T-cell (primary cell): ENCODE measurements around the gene ITPR1. TPM values are rescaled to one million over a fixed set of nuclear protein-coding genes. Genes with fewer than 3 reads are reported as not detected.
A peak's percentile ranks its signal among the peaks of the same experiment; 100 is the strongest.

Experiments
- ATAC-seq, 4 experiments: fragments of 200-7000 bp in 3 of 4; fragments of 150-1000 bp in 1 of 4; cut with Tn5 transposase; replicated peaks in 1 of 4; 1 replicate in 3 of 4; 2 replicates in 1 of 4; pipeline ENCODE4 v1.10.0; 2021; ENCODE audit warnings: moderate library complexity in 3 of 4, mild to moderate bottlenecking in 2 of 4, moderate number of reproducible peaks in 1 of 4
- CTCF ChIA-PET, 2 donors: fragments of 300-600 bp; sonication (Branson Sonifier 250); formaldehyde crosslinking; loops; one replicate each; lab custom pipeline; 2022; ENCODE audit warnings: antibody characterized with exemption in 2 of 2; lab: Charles Lee
- POLR2A ChIA-PET, 2 donors: fragments of 300-600 bp; sonication (Branson Sonifier 250); formaldehyde crosslinking; loops; one replicate each; lab custom pipeline; 2022; ENCODE audit warnings: antibody characterized with exemption in 2 of 2; lab: Charles Lee
- DNase-seq, 35 experiments: peaks; one replicate each; pipeline versions ENCODE4 v3.0.0 to v3.0.0-alpha.2; 2013 to 2023
- H3K27ac ChIP-seq: one replicate; pipeline ENCODE4 v1.5.1; 2013; ENCODE audit warnings: low read length
- H3K27me3 ChIP-seq, 2 experiments: replicated peaks in 1 of 2; 1 replicate in 1 of 2; 2 replicates in 1 of 2; pipeline versions ENCODE4 v1.6.1 to v1.7.0; 2013; ENCODE audit warnings: low read length in 1 of 2, mixed read lengths in 1 of 2; ENCODE audit not compliant: control insufficient read depth in 2 of 2, insufficient read depth in 2 of 2; ENCODE audit errors: extremely low read depth in 1 of 2
- H3K36me3 ChIP-seq, 2 donors: 1 replicate in 1 of 2; 2 replicates in 1 of 2; pipeline versions ENCODE4 v1.6.1 to v1.7.0; 2013; ENCODE audit warnings: low read length in 1 of 2; ENCODE audit not compliant: control insufficient read depth in 2 of 2, insufficient read depth in 1 of 2; ENCODE audit errors: extremely low read depth in 1 of 2
- H3K4me1 ChIP-seq, 2 experiments: 1 replicate in 1 of 2; 2 replicates in 1 of 2; pipeline versions ENCODE4 v1.6.1 to v1.7.0; 2013; ENCODE audit warnings: low read length in 2 of 2, mixed read lengths in 1 of 2; ENCODE audit not compliant: insufficient read depth in 2 of 2, control insufficient read depth in 1 of 2; ENCODE audit errors: extremely low read depth in 1 of 2
- H3K4me3 ChIP-seq, 2 donors: 1 replicate in 1 of 2; 2 replicates in 1 of 2; pipeline versions ENCODE4 v1.5.1 to v1.7.0; 2013; ENCODE audit warnings: mild to moderate bottlenecking in 2 of 2, low read length in 1 of 2, moderate library complexity in 1 of 2; ENCODE audit not compliant: control insufficient read depth in 1 of 2; ENCODE audit errors: extremely low read depth in 1 of 2
- H3K9me3 ChIP-seq: 2 replicates; pipeline ENCODE4 v1.7.0; 2013
- H3K27ac Mint-ChIP-seq, 2 donors: one replicate each; pipeline ENCODE4 v1.8.0; 2020 to 2021; ENCODE audit warnings: mild to moderate bottlenecking in 2 of 2, mixed read lengths in 2 of 2
- H3K27me3 Mint-ChIP-seq, 2 donors: one replicate each; pipeline ENCODE4 v1.8.0; 2021 to 2022; ENCODE audit warnings: mixed read lengths in 2 of 2
- H3K36me3 Mint-ChIP-seq: one replicate; pipeline ENCODE4 v1.8.0; 2021; ENCODE audit warnings: mixed read lengths
- H3K4me1 Mint-ChIP-seq, 3 donors: one replicate each; pipeline ENCODE4 v1.8.0; 2020 to 2022; ENCODE audit warnings: mixed read lengths in 3 of 3, mild to moderate bottlenecking in 1 of 3
- H3K4me3 Mint-ChIP-seq, 3 donors: one replicate each; pipeline ENCODE4 v1.8.0; 2020 to 2022; ENCODE audit warnings: mild to moderate bottlenecking in 3 of 3, mixed read lengths in 3 of 3, moderate library complexity in 3 of 3
- H3K9me3 Mint-ChIP-seq, 3 donors: one replicate each; pipeline ENCODE4 v1.8.0; 2020 to 2022; ENCODE audit warnings: mixed read lengths in 3 of 3
- WGBS: methylation state at CpG from one replicate; pipeline ENCODE4 v1.1.5; 2013; ENCODE audit warnings: missing lambda C conversion rate; ENCODE audit not compliant: insufficient coverage; 5-methylcytosine and 5-hydroxymethylcytosine counted together
- total RNA-seq, 35 experiments: library from RNA in 6 of 35; stranded (reverse) in 6 of 35; fragments of 120-200 nt in 1 of 35; gene quantifications; one replicate each; pipeline versions ENCODE4 v1.2.1 to v1.2.4 and lab custom pipeline; 2013 to 2026

The ITPR1 gene
- total RNA-seq, 5 donors from 2014 or later (not counting 1 experiment from before 2014, with no cell fraction given), result 53.8 to 105 (median 73.1) TPM

DNA sequence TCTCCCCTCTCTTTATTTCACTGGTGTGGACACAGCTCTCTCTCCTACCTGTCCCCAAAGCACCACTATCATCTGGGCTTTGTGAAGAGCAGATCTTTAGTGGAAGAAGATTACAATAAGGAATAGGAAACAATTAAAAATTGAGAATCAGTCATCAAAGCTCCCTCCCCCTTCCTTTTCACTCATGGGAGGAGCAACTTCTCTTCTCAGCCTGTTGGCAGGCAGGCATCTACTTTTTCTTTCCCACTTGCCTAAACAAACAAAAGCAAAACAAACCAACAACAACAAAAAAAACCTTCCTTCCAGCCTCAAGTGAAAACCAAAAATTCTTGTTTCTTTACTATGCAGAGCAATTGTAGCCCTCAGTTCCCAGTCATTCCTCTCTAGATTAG lies 360.6 kb downstream of the ITPR1 start:
- DNase-seq, result no peak
- H3K36me3 ChIP-seq, result no peaks in the 10 kb centered on the region
- Mint-ChIP-seq H3K27me3 (no peaks in the 10 kb centered on the region), H3K9me3 (no peaks in the 10 kb centered on the region), H3K36me3 (peaks cover 11% of the 10 kb centered on the region), H3K4me3 (peak overlapping the region in 1 of 3 donors; percentile 5), H3K27ac (peak overlapping the region; percentile 68 to 83), H3K4me1 (peaks cover 60 to 70% (median 67%) of the 10 kb centered on the region in 3 donors)
- no peaks in the 10 kb centered on the region for H3K27me3 ChIP-seq
- H3K27ac ChIP-seq, result no peak overlapping the region
- no peaks in the 10 kb centered on the region for H3K9me3 ChIP-seq
- peaks cover 16 to 23% of the 10 kb centered on the region in 2 experiments for H3K4me1 ChIP-seq
- H3K4me3 ChIP-seq, result no peak overlapping the region
- POLR2A ChIA-PET, result no interaction called here
- CTCF ChIA-PET, result interaction anchor here in 1 of 2 donors (0.6 kb wide), 1 partner anchor 133 kb away, joined by 7 read pairs; no protein-coding TSS in a partner anchor
- ATAC-seq, result no peak

DNA sequence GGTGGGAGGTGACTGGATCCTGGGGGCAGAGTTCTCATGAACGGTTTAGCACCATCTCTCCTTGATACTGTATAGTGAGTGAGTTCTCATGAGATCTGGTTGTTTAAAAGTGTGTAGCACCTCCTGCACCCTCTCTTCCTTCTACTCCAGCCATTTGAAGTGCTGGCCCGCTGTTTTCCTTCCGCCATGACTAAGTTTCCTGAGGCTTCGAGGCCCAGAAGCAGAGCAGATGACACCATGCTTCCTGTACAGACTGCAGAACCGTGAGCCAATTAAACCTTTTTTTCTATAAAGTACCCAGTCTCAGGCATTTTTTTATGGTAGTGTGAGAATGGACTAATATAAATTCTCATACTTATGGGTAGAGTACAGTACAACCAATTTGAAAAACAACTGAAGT lies 362.5 kb downstream of the ITPR1 start:
- H3K4me3 Mint-ChIP-seq, result no peak overlapping the region
- no peaks in the 10 kb centered on the region for H3K27me3 Mint-ChIP-seq
- H3K27ac Mint-ChIP-seq, result peak overlapping the region; percentile 50 to 90
- peaks cover 41 to 51% (median 48%) of the 10 kb centered on the region in 3 donors for H3K4me1 Mint-ChIP-seq
- no peak for DNase-seq
- Histone ChIP-seq H3K4me3 (no peak overlapping the region), H3K27ac (no peak overlapping the region), H3K4me1 (peaks cover 9% of the 10 kb centered on the region in 2 experiments), H3K27me3 (no peaks in the 10 kb centered on the region), H3K9me3 (peaks cover 3% of the 10 kb centered on the region), H3K36me3 (no peaks in the 10 kb centered on the region)
- no CpG with 5 or more reads among the region's 5 CpGs for WGBS
- no peak for ATAC-seq
- H3K36me3 Mint-ChIP-seq, result peaks cover 13% of the 10 kb centered on the region
- CTCF ChIA-PET, result interaction anchor here in 1 of 2 donors (0.6 kb wide), 1 partner anchor 182 kb away, joined by 3 read pairs; no protein-coding TSS in a partner anchor
- peaks cover 0 to 4% (median 3%) of the 10 kb centered on the region in 3 donors for H3K9me3 Mint-ChIP-seq
- POLR2A ChIA-PET, result no interaction called here

DNA sequence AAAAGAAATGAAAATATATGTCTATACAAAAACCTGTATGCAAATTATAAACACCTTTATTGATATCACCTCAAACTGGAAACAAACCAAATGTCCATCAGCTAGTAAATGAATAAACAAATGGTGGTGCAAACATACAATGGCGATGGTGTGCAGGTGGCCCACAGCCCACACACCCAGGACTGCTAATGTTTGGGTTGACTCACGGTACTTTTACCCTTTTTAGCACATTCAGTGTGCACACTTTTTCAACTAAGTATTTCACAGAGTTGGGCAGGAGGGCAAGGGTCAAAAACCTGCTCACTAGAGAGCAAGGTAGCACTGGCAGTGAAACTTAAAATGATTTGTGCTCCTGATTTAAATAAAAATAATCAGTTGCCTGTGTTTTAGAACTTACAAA lies 363.0 kb downstream of the ITPR1 start:
- Histone ChIP-seq H3K36me3 (no peaks in the 10 kb centered on the region), H3K9me3 (peaks cover 5% of the 10 kb centered on the region), H3K27me3 (no peaks in the 10 kb centered on the region), H3K4me3 (no peak overlapping the region), H3K27ac (no peak overlapping the region), H3K4me1 (peaks cover 4 to 8% of the 10 kb centered on the region in 2 experiments)
- Mint-ChIP-seq H3K9me3 (peaks cover 0 to 5% (median 5%) of the 10 kb centered on the region in 3 donors), H3K27ac (peak overlapping the region in 1 of 2 donors; percentile 90), H3K27me3 (no peaks in the 10 kb centered on the region), H3K4me1 (peaks cover 36 to 46% (median 43%) of the 10 kb centered on the region in 3 donors), H3K36me3 (peaks cover 15% of the 10 kb centered on the region), H3K4me3 (no peak overlapping the region)
- ChIA-PET POLR2A (no interaction called here), CTCF (no interaction called here)
- WGBS, result 50% methylated on average over 2 of the region's 2 CpGs
- DNase-seq (no peak), ATAC-seq (no peak)

DNA sequence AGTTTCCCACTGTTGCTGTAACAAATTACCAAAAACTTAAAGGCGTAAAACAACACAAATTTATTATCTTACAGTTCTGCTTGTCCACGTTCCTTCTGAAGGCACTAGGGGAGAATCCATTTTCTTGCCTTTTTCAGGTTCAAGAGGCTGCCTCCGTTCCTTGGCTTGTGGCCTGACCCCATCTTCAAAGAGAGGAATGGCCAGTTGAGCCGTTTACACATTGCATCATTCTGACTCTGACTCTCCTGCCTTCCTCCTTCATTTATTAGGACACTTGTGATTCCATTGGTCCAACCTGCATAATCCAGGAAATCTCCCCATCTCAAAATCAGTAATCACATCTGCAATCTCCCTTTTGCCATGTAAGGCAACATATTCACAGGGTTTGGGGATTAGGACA lies 363.4 kb downstream of the ITPR1 start:
- CTCF ChIA-PET, result no interaction called here
- POLR2A ChIA-PET, result no interaction called here
- DNase-seq (no peak), ATAC-seq (no peak)
- H3K9me3 ChIP-seq, result peaks cover 6% of the 10 kb centered on the region
- Mint-ChIP-seq H3K36me3 (peaks cover 18% of the 10 kb centered on the region), H3K9me3 (peaks cover 0 to 8% (median 8%) of the 10 kb centered on the region in 3 donors), H3K27me3 (no peaks in the 10 kb centered on the region), H3K4me1 (peaks cover 32 to 42% (median 39%) of the 10 kb centered on the region in 3 donors), H3K27ac (no peak overlapping the region), H3K4me3 (no peak overlapping the region)
- no peak overlapping the region for H3K27ac ChIP-seq
- H3K4me3 ChIP-seq, result no peak overlapping the region
- H3K36me3 ChIP-seq, result no peaks in the 10 kb centered on the region
- WGBS, result 92% methylated on average over 4 of the region's 4 CpGs
- H3K27me3 ChIP-seq, result no peaks in the 10 kb centered on the region
- peaks cover 0 to 5% of the 10 kb centered on the region in 2 experiments for H3K4me1 ChIP-seq

DNA sequence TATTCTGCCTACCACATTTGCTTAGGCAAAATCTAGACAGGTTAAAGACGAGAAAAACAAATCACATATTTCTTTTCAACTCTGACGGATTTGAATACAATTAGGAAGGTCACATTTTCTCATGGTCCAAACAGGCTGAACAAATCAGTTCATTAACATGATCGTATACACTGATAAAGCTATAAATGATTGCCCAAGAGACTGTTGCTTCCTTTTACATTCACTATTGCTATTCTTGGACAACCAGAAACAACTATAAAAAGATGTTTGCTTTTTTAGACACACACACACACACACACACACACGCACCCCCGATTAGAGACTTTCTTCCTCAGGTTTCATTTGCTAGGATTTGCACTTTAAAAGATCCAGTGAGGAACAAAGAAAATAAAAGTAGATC lies 363.8 kb downstream of the ITPR1 start:
- H3K27me3 ChIP-seq, result no peaks in the 10 kb centered on the region
- H3K9me3 ChIP-seq, result peaks cover 6% of the 10 kb centered on the region
- H3K27ac ChIP-seq, result no peak overlapping the region
- DNase-seq (no peak), ATAC-seq (no peak)
- H3K4me3 ChIP-seq, result no peak overlapping the region
- Mint-ChIP-seq H3K36me3 (peaks cover 21% of the 10 kb centered on the region), H3K27ac (no peak overlapping the region), H3K27me3 (no peaks in the 10 kb centered on the region), H3K9me3 (peaks cover 0 to 9% (median 8%) of the 10 kb centered on the region in 3 donors), H3K4me3 (no peak overlapping the region), H3K4me1 (peaks cover 28 to 39% (median 35%) of the 10 kb centered on the region in 3 donors)
- 95% methylated on average over 3 of the region's 5 CpGs for WGBS
- peaks cover 0 to 5% of the 10 kb centered on the region in 2 experiments for H3K4me1 ChIP-seq
- CTCF ChIA-PET, result no interaction called here
- POLR2A ChIA-PET, result no interaction called here
- no peaks in the 10 kb centered on the region for H3K36me3 ChIP-seq

DNA sequence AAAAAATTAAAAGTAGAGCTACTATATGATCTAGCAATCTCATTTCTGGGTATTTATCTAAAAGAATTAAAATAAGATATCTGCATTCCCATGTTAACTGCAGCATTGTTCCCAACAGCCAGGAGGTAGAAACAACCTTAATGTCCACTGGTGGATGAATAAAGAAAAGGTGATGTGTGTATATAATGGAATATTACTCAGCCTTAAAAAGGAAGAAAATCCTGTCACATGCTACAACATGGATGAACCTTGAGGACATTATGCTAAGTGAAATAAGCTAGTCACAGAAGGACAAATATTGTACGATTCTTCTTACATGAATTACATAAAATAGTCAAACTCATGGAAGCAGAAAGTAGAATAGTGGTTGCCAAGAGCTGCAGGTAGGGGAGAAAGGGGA lies 366.6 kb downstream of the ITPR1 start:
- Histone ChIP-seq H3K4me3 (no peak overlapping the region), H3K9me3 (peaks cover 6% of the 10 kb centered on the region), H3K36me3 (no peaks in the 10 kb centered on the region), H3K27ac (no peak overlapping the region), H3K4me1 (peaks cover 0 to 3% of the 10 kb centered on the region in 2 experiments), H3K27me3 (no peaks in the 10 kb centered on the region)
- DNase-seq, result no peak
- CTCF ChIA-PET, result interaction anchor here (0.6 to 1.3 kb wide), 4 partner anchors 11 to 192 kb away, joined by 3 to 4 read pairs (median 3); no protein-coding TSS in a partner anchor
- no CpG with 5 or more reads among the region's 1 CpG for WGBS
- H3K36me3 Mint-ChIP-seq, result peaks cover 36% of the 10 kb centered on the region
- POLR2A ChIA-PET, result no interaction called here
- H3K9me3 Mint-ChIP-seq, result peaks cover 0 to 18% (median 8%) of the 10 kb centered on the region in 3 donors
- H3K27ac Mint-ChIP-seq, result no peak overlapping the region
- ATAC-seq, result no peak
- no peaks in the 10 kb centered on the region for H3K27me3 Mint-ChIP-seq
- peaks cover 13 to 31% (median 16%) of the 10 kb centered on the region in 3 donors for H3K4me1 Mint-ChIP-seq
- no peak overlapping the region for H3K4me3 Mint-ChIP-seq
